ENCODE data around the gene DNAJC4.

DNAJC4 gene

GRCh38 chr11:64255135-64256128, 25.1 kb downstream of the DNAJC4 start:
- CTCF ChIA-PET = interaction anchor here (1.0 to 1.2 kb wide), 2 partner anchors 10 to 49 kb away, joined by 4 read pairs; no protein-coding TSS in a partner anchor
- Mint-ChIP-seq H3K4me3 (no peak overlapping the region), H3K4me1 (peaks cover 29% of the 10 kb centered on the region), H3K36me3 (peaks cover 10% of the 10 kb centered on the region), H3K9me3 (no peaks in the 10 kb centered on the region), H3K27me3 (peaks cover 15% of the 10 kb centered on the region), H3K27ac (no peak overlapping the region)
- DNase-seq = no peak

- H3K4me3 Mint-ChIP-seq = no peak overlapping the region
- H3K9me3 Mint-ChIP-seq = no peaks in the 10 kb centered on the region
- no peak overlapping the region for H3K27ac Mint-ChIP-seq
- H3K36me3 Mint-ChIP-seq = peaks cover 10% of the 10 kb centered on the region
- DNase-seq = no peak
- CTCF ChIA-PET = interaction anchor here (1.0 to 1.2 kb wide), 2 partner anchors 11 to 48 kb away, joined by 4 read pairs; no protein-coding TSS in a partner anchor
- H3K4me1 Mint-ChIP-seq = peaks cover 24% of the 10 kb centered on the region
- H3K27me3 Mint-ChIP-seq = peaks cover 8% of the 10 kb centered on the region
These were observed 26.0 kb downstream of the DNAJC4 start for GRCh38 chr11:64256300-64256699.

- H3K27me3 Mint-ChIP-seq = no peaks in the 10 kb centered on the region
- CTCF ChIA-PET = interaction anchor here (0.6 to 1.1 kb wide), 4 partner anchors 8 to 44 kb away, joined by 3 read pairs; partner anchors contain the start of gene PPP1R14B
- DNase-seq = no peak
- H3K9me3 Mint-ChIP-seq = no peaks in the 10 kb centered on the region
- H3K36me3 Mint-ChIP-seq = peaks cover 16% of the 10 kb centered on the region
- peaks cover 13% of the 10 kb centered on the region for H3K4me1 Mint-ChIP-seq
- no peak overlapping the region for H3K4me3 Mint-ChIP-seq
- no peak overlapping the region for H3K27ac Mint-ChIP-seq
These were observed 28.0 kb downstream of the DNAJC4 start for GRCh38 chr11:64258356-64258755.

GRCh38 chr11:64258946-64259532, 28.7 kb downstream of the DNAJC4 start:
- no peak for DNase-seq
- no peaks in the 10 kb centered on the region for H3K9me3 Mint-ChIP-seq
- CTCF ChIA-PET = interaction anchor here (0.7 to 1.1 kb wide), 2 partner anchors 9 to 10 kb away, joined by 3 read pairs; no protein-coding TSS in a partner anchor
- no peaks in the 10 kb centered on the region for H3K27me3 Mint-ChIP-seq
- H3K4me1 Mint-ChIP-seq = peaks cover 6% of the 10 kb centered on the region
- peaks cover 16% of the 10 kb centered on the region for H3K36me3 Mint-ChIP-seq
- no peak overlapping the region for H3K27ac Mint-ChIP-seq
- H3K4me3 Mint-ChIP-seq = no peak overlapping the region

- no peaks in the 10 kb centered on the region for H3K27me3 Mint-ChIP-seq
- DNase-seq = no peak
- no peak overlapping the region for H3K27ac Mint-ChIP-seq
- H3K9me3 Mint-ChIP-seq = no peaks in the 10 kb centered on the region
- peaks cover 6% of the 10 kb centered on the region for H3K4me1 Mint-ChIP-seq
- no peak overlapping the region for H3K4me3 Mint-ChIP-seq
- CTCF ChIA-PET = no interaction called here
- H3K36me3 Mint-ChIP-seq = peaks cover 16% of the 10 kb centered on the region
These were observed 29.3 kb downstream of the DNAJC4 start for GRCh38 chr11:64259533-64260067.

- peaks cover 6% of the 10 kb centered on the region for H3K4me1 Mint-ChIP-seq
- H3K27ac Mint-ChIP-seq = no peak overlapping the region
- peaks cover 16% of the 10 kb centered on the region for H3K36me3 Mint-ChIP-seq
- no peaks in the 10 kb centered on the region for H3K9me3 Mint-ChIP-seq
- DNase-seq = no peak
- no peaks in the 10 kb centered on the region for H3K27me3 Mint-ChIP-seq
- CTCF ChIA-PET = no interaction called here
- no peak overlapping the region for H3K4me3 Mint-ChIP-seq
These were observed 29.9 kb downstream of the DNAJC4 start for GRCh38 chr11:64260147-64260708.

- Mint-ChIP-seq H3K27ac (no peak overlapping the region), H3K27me3 (no peaks in the 10 kb centered on the region), H3K36me3 (peaks cover 14% of the 10 kb centered on the region), H3K9me3 (no peaks in the 10 kb centered on the region), H3K4me1 (peaks cover 6% of the 10 kb centered on the region), H3K4me3 (no peak overlapping the region)
- no peak for DNase-seq
- CTCF ChIA-PET = no interaction called here
These were observed 31.3 kb downstream of the DNAJC4 start for GRCh38 chr11:64261556-64262080.

- no peaks in the 10 kb centered on the region for H3K27me3 Mint-ChIP-seq
- H3K4me3 Mint-ChIP-seq = no peak overlapping the region
- no peak overlapping the region for H3K27ac Mint-ChIP-seq
- CTCF ChIA-PET = interaction anchor here (1.3 kb wide), 1 partner anchor 38 kb away, joined by 3 read pairs; no protein-coding TSS in a partner anchor
- no peaks in the 10 kb centered on the region for H3K9me3 Mint-ChIP-seq
- H3K36me3 Mint-ChIP-seq = peaks cover 14% of the 10 kb centered on the region
- no peak for DNase-seq
- peaks cover 6% of the 10 kb centered on the region for H3K4me1 Mint-ChIP-seq
These were observed 32.1 kb downstream of the DNAJC4 start for GRCh38 chr11:64262271-64263002.

GRCh38 chr11:64263021-64263946, 32.9 kb downstream of the DNAJC4 start:
- H3K4me1 Mint-ChIP-seq = peaks cover 14% of the 10 kb centered on the region
- no peaks in the 10 kb centered on the region for H3K9me3 Mint-ChIP-seq
- no peak overlapping the region for H3K27ac Mint-ChIP-seq
- no peak overlapping the region for H3K4me3 Mint-ChIP-seq
- CTCF ChIA-PET = interaction anchor here (1.3 to 1.8 kb wide), 2 partner anchors 12 to 37 kb away, joined by 3 to 11 read pairs; partner anchors contain the start of gene PLCB3
- DNase-seq = no peak
- no peaks in the 10 kb centered on the region for H3K27me3 Mint-ChIP-seq
- H3K36me3 Mint-ChIP-seq = peaks cover 12% of the 10 kb centered on the region

GRCh38 chr11:64263947-64264317, 33.6 kb downstream of the DNAJC4 start:
- DNase-seq = no peak
- no peak overlapping the region for H3K4me3 Mint-ChIP-seq
- CTCF ChIA-PET = interaction anchor here (1.1 to 1.8 kb wide), 3 partner anchors 12 to 41 kb away, joined by 3 to 11 read pairs (median 3); partner anchors contain the start of genes ESRRA and PLCB3
- H3K36me3 Mint-ChIP-seq = peaks cover 14% of the 10 kb centered on the region
- H3K9me3 Mint-ChIP-seq = no peaks in the 10 kb centered on the region
- no peaks in the 10 kb centered on the region for H3K27me3 Mint-ChIP-seq
- H3K4me1 Mint-ChIP-seq = peaks cover 20% of the 10 kb centered on the region
- no peak overlapping the region for H3K27ac Mint-ChIP-seq

- no peak for DNase-seq
- Mint-ChIP-seq H3K4me1 (peaks cover 20% of the 10 kb centered on the region), H3K36me3 (peaks cover 13% of the 10 kb centered on the region), H3K4me3 (no peak overlapping the region), H3K9me3 (no peaks in the 10 kb centered on the region), H3K27me3 (no peaks in the 10 kb centered on the region), H3K27ac (no peak overlapping the region)
- CTCF ChIA-PET = interaction anchor here (1.1 to 1.8 kb wide), 2 partner anchors 13 to 40 kb away, joined by 3 to 11 read pairs; partner anchors contain the start of genes ESRRA and PLCB3
These were observed 34.1 kb downstream of the DNAJC4 start for GRCh38 chr11:64264371-64264852.
